ENCODE measurements around the gene MAST2. TPM values are rescaled to one million over a fixed set of nuclear protein-coding genes. Genes with fewer than 3 reads are reported as not detected.

The MAST2 gene
- total RNA-seq, 1 donor from 2014 or later = 12.6 TPM

DNA sequence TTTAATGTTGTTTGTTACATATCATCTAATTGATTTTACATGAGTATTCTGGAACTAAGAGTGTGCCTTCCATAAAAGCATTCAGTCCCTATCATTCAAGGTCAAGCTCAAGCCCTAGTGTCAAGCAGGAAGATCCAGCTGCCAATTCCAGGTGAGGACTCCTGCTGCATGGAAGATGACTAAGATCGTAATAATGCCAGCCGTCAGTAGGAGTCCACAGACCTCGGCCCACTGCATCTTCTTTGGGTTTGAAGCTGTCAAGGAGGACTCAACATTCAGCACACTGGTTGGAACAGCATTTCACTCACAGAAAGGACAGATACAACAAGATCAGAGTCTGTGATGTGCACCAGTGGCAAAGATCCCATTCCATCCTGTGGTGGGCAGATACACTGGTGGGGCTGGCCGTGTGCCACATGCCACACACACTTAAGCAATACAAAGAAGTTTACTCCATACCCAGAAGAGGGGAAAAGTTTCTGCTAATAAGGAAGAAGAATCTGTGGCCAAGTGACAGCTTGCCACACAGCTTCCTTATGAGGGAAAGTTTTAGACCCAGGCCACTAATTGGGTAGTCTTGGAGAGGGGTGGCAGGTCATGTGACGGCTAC is 168.6 kb downstream of the MAST2 start:
- no peak overlapping the region for H3K4me3 ChIP-seq (ENCODE audit: low read depth, low read length)
- FAIRE-seq (no peak), DNase-seq (ENCODE audit: low read depth) (no peak)
- TF ChIP-seq, protein P1, sequence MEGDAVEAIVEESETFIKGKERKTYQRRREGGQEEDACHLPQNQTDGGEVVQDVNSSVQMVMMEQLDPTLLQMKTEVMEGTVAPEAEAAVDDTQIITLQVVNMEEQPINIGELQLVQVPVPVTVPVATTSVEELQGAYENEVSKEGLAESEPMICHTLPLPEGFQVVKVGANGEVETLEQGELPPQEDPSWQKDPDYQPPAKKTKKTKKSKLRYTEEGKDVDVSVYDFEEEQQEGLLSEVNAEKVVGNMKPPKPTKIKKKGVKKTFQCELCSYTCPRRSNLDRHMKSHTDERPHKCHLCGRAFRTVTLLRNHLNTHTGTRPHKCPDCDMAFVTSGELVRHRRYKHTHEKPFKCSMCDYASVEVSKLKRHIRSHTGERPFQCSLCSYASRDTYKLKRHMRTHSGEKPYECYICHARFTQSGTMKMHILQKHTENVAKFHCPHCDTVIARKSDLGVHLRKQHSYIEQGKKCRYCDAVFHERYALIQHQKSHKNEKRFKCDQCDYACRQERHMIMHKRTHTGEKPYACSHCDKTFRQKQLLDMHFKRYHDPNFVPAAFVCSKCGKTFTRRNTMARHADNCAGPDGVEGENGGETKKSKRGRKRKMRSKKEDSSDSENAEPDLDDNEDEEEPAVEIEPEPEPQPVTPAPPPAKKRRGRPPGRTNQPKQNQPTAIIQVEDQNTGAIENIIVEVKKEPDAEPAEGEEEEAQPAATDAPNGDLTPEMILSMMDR (IDR thresholded peaks at IDR 0.05; ENCODE audit: insufficient read depth, low read length, severe bottlenecking) = no peak
- H3K36me3 ChIP-seq (ENCODE audit: control insufficient read depth, insufficient read depth, low read length) = peaks cover 4% of the 10 kb centered on the region
- no peaks in the 10 kb centered on the region for H3K27me3 ChIP-seq (ENCODE audit: control insufficient read depth, insufficient read depth, low read length)

DNA sequence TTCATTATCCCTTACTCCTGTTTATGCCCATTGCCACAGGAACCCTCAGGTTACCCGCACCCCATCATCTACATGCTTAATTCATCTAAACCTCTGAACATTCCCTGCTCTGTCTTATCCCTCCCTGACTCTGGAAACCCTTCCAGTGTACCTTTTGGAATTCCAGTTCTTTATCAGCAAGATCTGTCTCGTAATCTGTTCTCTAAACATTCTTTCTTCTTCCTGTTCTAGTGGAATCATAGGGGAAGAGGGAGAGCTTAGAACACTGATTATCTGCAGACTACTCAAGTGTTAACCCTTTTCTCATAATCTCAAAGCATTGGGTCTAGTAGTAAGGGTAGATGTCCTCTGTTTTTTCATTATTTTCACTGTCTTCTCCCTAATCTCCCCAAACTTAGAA is 169.2 kb downstream of the MAST2 start:
- H3K4me3 ChIP-seq (ENCODE audit: low read depth, low read length) = no peak overlapping the region
- DNase-seq (ENCODE audit: low read depth) = no peak
- no peak for FAIRE-seq
- TF ChIP-seq, protein P1 (IDR thresholded peaks at IDR 0.05; ENCODE audit: insufficient read depth, low read length, severe bottlenecking) = no peak
- H3K27me3 ChIP-seq (ENCODE audit: control insufficient read depth, insufficient read depth, low read length) = no peaks in the 10 kb centered on the region
- H3K36me3 ChIP-seq (ENCODE audit: control insufficient read depth, insufficient read depth, low read length) = peaks cover 4% of the 10 kb centered on the region

DNA sequence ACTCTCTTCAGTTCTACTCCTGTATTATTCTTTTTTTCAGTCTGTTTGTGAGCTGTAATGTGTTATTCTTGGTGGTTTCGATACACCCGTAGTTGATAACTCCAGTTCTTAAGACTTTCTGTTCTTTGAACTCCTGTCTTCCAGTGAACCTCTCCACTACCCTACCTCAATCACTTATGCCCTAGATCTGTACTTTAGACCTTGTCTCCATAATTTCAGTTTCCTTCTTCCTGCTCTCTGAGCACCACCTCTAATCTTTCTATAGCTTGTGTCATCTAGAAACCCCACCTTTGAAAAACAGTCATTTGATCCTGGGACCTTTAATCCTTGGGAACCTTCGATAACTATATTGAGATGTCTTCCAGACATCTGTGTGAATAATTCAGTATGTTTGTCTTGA is 169.7 kb downstream of the MAST2 start:
- H3K36me3 ChIP-seq (ENCODE audit: control insufficient read depth, insufficient read depth, low read length) = peaks cover 4% of the 10 kb centered on the region
- DNase-seq (ENCODE audit: low read depth) (no peak), FAIRE-seq (no peak)
- no peak overlapping the region for H3K4me3 ChIP-seq (ENCODE audit: low read depth, low read length)
- no peaks in the 10 kb centered on the region for H3K27me3 ChIP-seq (ENCODE audit: control insufficient read depth, insufficient read depth, low read length)
- TF ChIP-seq, protein P1 (IDR thresholded peaks at IDR 0.05; ENCODE audit: insufficient read depth, low read length, severe bottlenecking) = no peak

DNA sequence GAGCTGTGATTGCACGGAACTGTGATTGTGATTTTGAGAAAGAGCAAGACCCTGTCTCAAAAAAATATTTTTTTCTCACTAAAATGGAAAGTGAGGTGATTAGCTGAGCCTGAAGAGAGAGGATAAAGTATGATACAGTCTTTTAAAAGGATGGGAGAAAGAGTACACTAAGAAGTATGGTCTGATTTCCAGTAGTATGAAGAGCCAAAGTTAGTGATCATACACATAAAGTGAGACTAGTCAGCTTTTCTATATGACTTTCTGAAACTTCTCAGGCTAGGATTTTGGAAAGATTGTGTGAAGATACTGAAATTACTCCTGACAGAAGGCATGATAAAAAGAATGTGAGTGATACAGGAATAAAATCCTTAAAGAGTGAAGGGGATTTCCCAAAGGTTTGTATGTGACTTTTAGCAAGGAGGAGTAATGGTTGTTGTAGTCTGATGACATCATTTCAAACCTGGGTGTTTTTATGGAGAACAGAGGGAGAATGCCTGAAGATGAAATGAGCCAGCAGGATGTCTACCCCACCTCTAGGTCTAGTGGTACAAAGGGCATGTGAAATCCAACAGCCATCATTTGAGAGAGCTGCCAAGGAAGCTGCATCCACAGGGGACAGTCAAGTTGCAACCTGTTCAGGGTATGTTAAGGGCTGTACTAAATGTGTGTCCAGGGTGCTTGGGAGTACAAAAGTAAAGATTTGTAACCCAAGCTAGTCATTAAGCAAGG is 171.3 kb downstream of the MAST2 start:
- TF ChIP-seq, protein P1 (IDR thresholded peaks at IDR 0.05; ENCODE audit: insufficient read depth, low read length, severe bottlenecking) = no peak
- peak; percentile 90 for DNase-seq (ENCODE audit: low read depth)
- no peak for FAIRE-seq
- Histone ChIP-seq H3K36me3 (ENCODE audit: control insufficient read depth, insufficient read depth, low read length) (peaks cover 4% of the 10 kb centered on the region), H3K4me3 (ENCODE audit: low read depth, low read length) (no peak overlapping the region), H3K27me3 (ENCODE audit: control insufficient read depth, insufficient read depth, low read length) (no peaks in the 10 kb centered on the region)

DNA sequence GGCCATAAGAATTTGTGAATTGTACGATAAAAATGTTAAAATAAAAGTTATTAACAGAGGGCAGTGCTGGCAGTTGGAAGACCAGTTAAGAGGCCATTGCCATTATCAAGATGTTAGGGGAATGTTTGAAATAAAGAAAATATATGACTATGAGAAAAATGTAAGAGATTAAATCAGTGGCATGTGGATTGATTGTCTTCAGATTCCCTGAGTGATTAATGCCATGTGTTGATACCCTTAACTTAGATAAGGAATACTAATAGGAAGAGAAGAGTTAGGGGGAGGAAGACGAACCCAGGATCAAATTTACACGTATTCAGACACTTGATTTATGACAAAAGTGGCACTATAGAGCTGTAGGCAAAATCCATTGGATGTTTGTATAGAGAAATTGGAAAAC is 173.2 kb downstream of the MAST2 start:
- FAIRE-seq (no peak), DNase-seq (ENCODE audit: low read depth) (no peak)
- TF ChIP-seq, protein P1 (IDR thresholded peaks at IDR 0.05; ENCODE audit: insufficient read depth, low read length, severe bottlenecking) = no peak
- Histone ChIP-seq H3K4me3 (ENCODE audit: low read depth, low read length) (no peak overlapping the region), H3K36me3 (ENCODE audit: control insufficient read depth, insufficient read depth, low read length) (peaks cover 4% of the 10 kb centered on the region), H3K27me3 (ENCODE audit: control insufficient read depth, insufficient read depth, low read length) (no peaks in the 10 kb centered on the region)

Data from bronchial epithelial cell (primary cell).